ENCODE data around the gene ADPRS. TPM values are rescaled to one million over a fixed set of nuclear protein-coding genes. Genes with fewer than 3 reads are reported as not detected.

The ADPRS gene
- total and polyA plus RNA-seq, 9 of the 15 experiments (the other 6 are each of a cell fraction or from before 2014, with no cell fraction given) = 5.9 to 40.0 (median 27.4) TPM

GRCh38 chr1:36088577-36089392, at the start of gene ADPRS (continued):
- TF ChIP-seq FOXA3 (CRISPR knock-in tag; conservative IDR thresholded peaks at IDR 0.05 in 1 of 2, IDR thresholded peaks at IDR 0.05 in 1 of 2) (peak in 1 of 2 experiments; percentile 63; a peak in 1 of 4 replicates), E2F6 (IDR thresholded peaks at IDR 0.05; ENCODE audit: borderline replicate concordance in 1 of 2, extremely low read depth in 1 of 2, insufficient read depth in 1 of 2, insufficient read length in 1 of 2, low read depth in 1 of 2, low read length in 1 of 2, poor library complexity in 1 of 2, severe bottlenecking in 1 of 2) (peak; percentile 87 to 90), PHB2 (IDR thresholded peaks at IDR 0.05; ENCODE audit: low read depth) (no peak), SMAD4 (CRISPR knock-in tag; conservative IDR thresholded peaks at IDR 0.05) (peak; percentile 88), ZFP1 (CRISPR knock-in tag; IDR thresholded peaks at IDR 0.05) (no peak), NRF1 (conservative IDR thresholded peaks at IDR 0.05 in 1 of 2, IDR thresholded peaks at IDR 0.05 in 1 of 2) (peak; percentile 79 to 82), EGR1 (conservative IDR thresholded peaks at IDR 0.05) (peak; percentile 62), DEAF1 (CRISPR knock-in tag; IDR thresholded peaks at IDR 0.05) (no peak), THAP12 (CRISPR knock-in tag; IDR thresholded peaks at IDR 0.05) (peak; percentile 100), TCF7 (IDR thresholded peaks at IDR 0.05; ENCODE audit: borderline replicate concordance) (0 out of 2 replicates have a peak, but pooled peaks have one; percentile 29), HNRNPLL (IDR thresholded peaks at IDR 0.05; ENCODE audit: low read depth, low read length, poor library complexity, severe bottlenecking) (peak; percentile 43), ZNF282 (CRISPR knock-in tag; IDR thresholded peaks at IDR 0.05) (peak; percentile 51; the same call in 1 of the 2 replicates), ZC3H11A (IDR thresholded peaks at IDR 0.05; ENCODE audit: low read depth, low read length) (0 out of 2 replicates have a peak, but pooled peaks have one; percentile 46), KLF6 (CRISPR knock-in tag; IDR thresholded peaks at IDR 0.05; ENCODE audit: borderline replicate concordance) (peak; percentile 73; the same call in 1 of the 2 replicates), NCOR1 (IDR thresholded peaks at IDR 0.05) (peak; percentile 52; the same call in 1 of the 2 replicates), KDM5B (IDR thresholded peaks at IDR 0.05; ENCODE audit: insufficient replicate concordance, low read depth, low read length) (peak; percentile 98), TCF15 (CRISPR knock-in tag; IDR thresholded peaks at IDR 0.05) (0 out of 2 replicates have a peak, but pooled peaks have one; percentile 9), SNRNP70 (optimal IDR thresholded peaks at IDR 0.05; ENCODE audit: low read depth, low read length) (no peak), JUN (IDR thresholded peaks at IDR 0.05; ENCODE audit: borderline replicate concordance, low read depth, low read length) (peak; percentile 67; the same call in 1 of the 2 replicates), JUN (CRISPR knock-in tag; IDR thresholded peaks at IDR 0.05; ENCODE audit: borderline replicate concordance) (peak; percentile 91; the same call in 1 of the 2 replicates), RFX5 (IDR thresholded peaks at IDR 0.05; ENCODE audit: low read depth, low read length) (no peak)
